Measurements from ENCODE around the gene RAE1. TPM values are rescaled to one million over a fixed set of nuclear protein-coding genes. Genes with fewer than 3 reads are reported as not detected.

The RAE1 gene
- total and polyA plus RNA-seq, 9 donors: 13.9 to 46.1 (median 20.4) TPM

DNA sequence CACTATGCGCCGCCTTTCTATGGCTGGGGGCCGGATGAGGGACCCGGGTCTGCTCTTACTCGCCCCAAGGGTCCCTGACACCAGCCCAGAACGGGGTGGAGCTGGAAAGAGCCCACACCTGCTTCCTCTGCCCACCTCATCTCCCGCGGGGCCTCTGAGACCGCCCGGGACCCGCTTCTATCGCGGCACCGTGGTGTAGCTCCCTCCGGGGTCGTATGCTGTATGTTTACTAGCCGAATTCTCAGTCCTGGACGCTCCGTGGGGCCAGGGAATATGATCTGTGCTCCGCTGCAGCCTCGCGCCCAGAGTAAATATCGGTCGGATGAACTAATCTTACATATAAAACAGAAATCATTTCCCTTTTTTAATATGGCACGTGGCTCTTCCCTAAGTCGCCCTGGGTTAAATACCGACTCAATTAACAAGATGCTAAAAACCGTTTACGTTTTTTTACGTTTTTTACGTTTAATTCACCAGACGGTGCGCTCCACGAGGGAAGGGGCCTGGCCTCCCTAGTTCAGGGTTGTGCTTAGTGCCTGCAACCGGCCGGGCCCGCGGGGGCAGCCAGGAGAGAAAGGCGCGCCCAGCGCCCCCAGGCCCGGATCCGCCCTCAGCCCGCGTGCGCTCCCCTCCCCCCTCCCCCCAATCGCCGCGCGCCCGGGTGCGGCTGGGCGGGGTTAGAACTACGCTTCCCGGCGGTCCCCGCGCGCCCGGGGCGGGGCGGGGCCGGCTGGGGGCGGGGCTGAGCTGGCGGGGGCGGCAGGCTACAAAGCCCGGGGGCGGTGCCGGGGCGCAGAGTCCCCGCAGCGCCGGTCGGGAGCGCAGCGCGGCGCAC is 39.8 kb downstream of the RAE1 start, which contains the start of gene RBM38:
Gene RBM38 (plus strand): TSS at position 793 of the 835 bp plus-strand sequence. CDS start 186 bp downstream, outside the sequence.
- intact Hi-C loops (cut with DNase I): loop anchor here in 2 of 4 donors (2.0 to 10.0 kb wide), 2 partner anchors 50 to 204 kb away; no protein-coding TSS in a partner anchor
- Histone ChIP-seq H3K9me3 (no peaks in the 10 kb centered on the region), H3K4me3 (peak within 1 kb of the TSS; percentile 85), H3K27me3 (no peaks in the 10 kb centered on the region), H3K27ac (peak within 1 kb of the TSS; percentile 65 to 84), H3K36me3 (no peaks in the 10 kb centered on the region), H3K4me1 (ENCODE audit: insufficient read depth) (peaks cover 23% of the 10 kb centered on the region)
- TF ChIP-seq EP300 (IDR thresholded peaks at IDR 0.05) (no peak), CTCF (IDR thresholded peaks at IDR 0.05) (no peak), POLR2A (IDR thresholded peaks at IDR 0.05) (no peak)
- DNase-seq: peak; percentile 70 to 83 (median 81)
- 25 to 49% (median 41%) methylated on average over 45 to 78 of the region's 78 CpGs for WGBS, 3 donors

DNA sequence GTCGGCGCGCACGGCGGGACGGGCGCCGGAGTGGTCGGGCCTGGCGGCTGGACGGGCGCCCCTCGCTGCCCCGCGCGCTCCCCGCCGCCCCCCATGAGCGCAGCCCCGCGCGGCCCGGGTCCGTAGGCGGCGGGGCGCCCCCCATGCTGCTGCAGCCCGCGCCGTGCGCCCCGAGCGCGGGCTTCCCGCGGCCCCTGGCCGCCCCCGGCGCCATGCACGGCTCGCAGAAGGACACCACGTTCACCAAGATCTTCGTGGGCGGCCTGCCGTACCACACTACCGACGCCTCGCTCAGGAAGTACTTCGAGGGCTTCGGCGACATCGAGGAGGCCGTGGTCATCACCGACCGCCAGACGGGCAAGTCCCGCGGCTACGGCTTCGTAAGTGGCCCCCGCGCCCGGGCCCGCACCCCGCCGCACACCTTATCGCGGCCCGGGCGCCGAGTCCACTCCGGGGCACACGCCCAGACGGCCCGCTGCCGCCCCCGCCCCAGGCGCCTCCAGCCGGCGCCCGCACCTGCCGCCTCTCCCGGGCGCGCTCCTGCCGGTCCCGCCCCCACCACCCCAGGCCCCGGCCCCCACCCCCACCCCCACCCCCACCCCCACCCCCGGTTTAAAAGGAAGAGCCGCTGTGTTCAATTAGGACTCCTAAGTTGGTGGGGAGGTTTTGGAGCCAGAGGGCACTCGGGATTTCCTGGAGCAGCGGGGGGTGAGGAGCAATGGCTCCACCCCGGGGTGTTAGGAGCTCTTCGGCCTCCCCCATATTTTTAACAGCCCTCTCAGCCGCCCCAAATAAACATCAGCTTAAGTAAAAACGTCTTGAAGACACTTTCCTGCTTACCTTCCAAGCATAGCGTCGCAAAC is 40.6 kb downstream of the RAE1 start:
- WGBS, 3 donors: 1 to 8% (median 3%) methylated on average over 13 to 94 of the region's 98 CpGs
- peak overlapping the region in 1 of 2 donors; percentile 37 for H3K27ac ChIP-seq
- DNase-seq: peak; percentile 35 to 70 (median 65)
- TF ChIP-seq POLR2A (IDR thresholded peaks at IDR 0.05) (no peak), CTCF (IDR thresholded peaks at IDR 0.05) (no peak), EP300 (IDR thresholded peaks at IDR 0.05) (no peak)
- no peaks in the 10 kb centered on the region for H3K27me3 ChIP-seq
- H3K4me3 ChIP-seq: peak overlapping the region; percentile 85
- H3K36me3 ChIP-seq: no peaks in the 10 kb centered on the region
- H3K4me1 ChIP-seq (ENCODE audit: insufficient read depth): peaks cover 27% of the 10 kb centered on the region
- H3K9me3 ChIP-seq: no peaks in the 10 kb centered on the region
- intact Hi-C loops (cut with DNase I): loop anchor here in 2 of 4 donors (2.0 to 10.0 kb wide), 2 partner anchors 49 to 203 kb away; no protein-coding TSS in a partner anchor

DNA sequence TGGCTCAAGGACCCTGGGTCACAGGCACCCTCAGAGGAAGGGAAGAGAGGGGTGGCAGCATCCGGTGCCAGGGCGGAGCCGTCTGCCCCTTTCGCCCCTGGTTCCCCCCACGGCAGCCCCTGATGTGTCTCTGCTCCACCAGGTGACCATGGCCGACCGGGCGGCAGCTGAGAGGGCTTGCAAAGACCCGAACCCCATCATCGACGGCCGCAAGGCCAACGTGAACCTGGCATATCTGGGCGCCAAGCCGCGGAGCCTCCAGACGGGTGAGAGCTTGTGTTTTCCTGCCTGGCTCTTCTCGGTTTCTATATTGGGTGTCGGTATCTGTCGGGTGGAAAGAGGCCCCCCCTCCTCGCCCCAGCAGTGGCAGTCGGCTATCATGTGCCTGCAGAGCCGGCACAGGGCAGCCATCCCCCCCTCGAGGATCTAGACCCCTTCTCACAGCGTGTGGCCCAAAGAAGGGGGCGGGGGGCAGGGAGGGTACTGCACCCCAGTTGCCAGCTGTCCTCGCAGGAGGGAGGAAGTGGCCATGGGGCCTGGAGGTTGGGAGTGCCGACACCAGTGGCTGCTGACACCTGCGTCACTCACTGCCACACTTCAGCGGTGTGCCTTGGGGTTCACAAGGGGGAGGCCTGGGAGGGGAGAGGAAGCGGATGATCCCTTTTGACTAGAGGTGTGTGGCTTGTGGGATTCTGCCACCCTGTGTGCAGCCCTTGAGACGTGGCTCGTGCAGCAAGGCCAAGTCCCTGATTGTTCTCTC is 41.6 kb downstream of the RAE1 start:
- intact Hi-C loops (cut with DNase I): loop anchor here in 1 of 4 donors (10.0 kb wide), 1 partner anchor 202 kb away; no protein-coding TSS in a partner anchor
- H3K36me3 ChIP-seq: no peaks in the 10 kb centered on the region
- no peaks in the 10 kb centered on the region for H3K27me3 ChIP-seq
- TF ChIP-seq CTCF (IDR thresholded peaks at IDR 0.05): no peak
- no peak for TF ChIP-seq EP300 (IDR thresholded peaks at IDR 0.05)
- TF ChIP-seq POLR2A (IDR thresholded peaks at IDR 0.05): no peak
- peak overlapping the region; percentile 85 for H3K4me3 ChIP-seq
- peak overlapping the region in 1 of 2 donors; percentile 37 for H3K27ac ChIP-seq
- WGBS, 3 donors: 21 to 44% (median 25%) methylated on average over 27 to 33 of the region's 33 CpGs
- H3K9me3 ChIP-seq: no peaks in the 10 kb centered on the region
- peak in 4 of 5 donors; percentile 34 to 60 (median 57) for DNase-seq
- H3K4me1 ChIP-seq (ENCODE audit: insufficient read depth): peaks cover 30% of the 10 kb centered on the region
